ENCODE data around the gene DUOXA1.
A peak's percentile ranks its signal among the peaks of the same experiment; 100 is the strongest.
"Not testable (repeated sequence)": the region's sequence is repeated elsewhere in the genome, so short reads cannot be mapped to it uniquely, and the experiment has no call there.

DUOXA1 gene

DNA sequence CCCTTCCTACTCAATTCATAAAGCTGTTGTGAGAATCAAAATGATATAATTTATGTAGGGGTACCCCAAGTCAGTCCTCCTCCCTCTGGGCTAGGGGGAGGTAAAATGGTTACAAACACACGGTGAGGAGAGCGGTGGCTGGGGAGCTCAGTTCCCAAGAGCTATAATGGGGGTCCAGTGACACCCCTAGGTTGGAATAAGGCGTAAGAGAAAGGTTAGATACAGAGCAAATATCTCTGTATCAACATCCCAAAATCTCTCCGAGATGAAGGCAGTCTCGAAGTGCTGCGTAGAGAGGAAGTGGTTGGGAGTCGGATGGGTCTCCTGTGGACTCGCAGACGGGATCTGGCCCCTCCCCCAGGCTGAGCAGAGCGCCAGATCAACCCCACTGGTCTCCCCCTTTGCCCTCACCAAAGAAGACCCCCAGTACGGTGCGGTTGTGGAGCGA is 17.5 kb downstream of the DUOXA1 start:
- DNase-seq = no peak

DNA sequence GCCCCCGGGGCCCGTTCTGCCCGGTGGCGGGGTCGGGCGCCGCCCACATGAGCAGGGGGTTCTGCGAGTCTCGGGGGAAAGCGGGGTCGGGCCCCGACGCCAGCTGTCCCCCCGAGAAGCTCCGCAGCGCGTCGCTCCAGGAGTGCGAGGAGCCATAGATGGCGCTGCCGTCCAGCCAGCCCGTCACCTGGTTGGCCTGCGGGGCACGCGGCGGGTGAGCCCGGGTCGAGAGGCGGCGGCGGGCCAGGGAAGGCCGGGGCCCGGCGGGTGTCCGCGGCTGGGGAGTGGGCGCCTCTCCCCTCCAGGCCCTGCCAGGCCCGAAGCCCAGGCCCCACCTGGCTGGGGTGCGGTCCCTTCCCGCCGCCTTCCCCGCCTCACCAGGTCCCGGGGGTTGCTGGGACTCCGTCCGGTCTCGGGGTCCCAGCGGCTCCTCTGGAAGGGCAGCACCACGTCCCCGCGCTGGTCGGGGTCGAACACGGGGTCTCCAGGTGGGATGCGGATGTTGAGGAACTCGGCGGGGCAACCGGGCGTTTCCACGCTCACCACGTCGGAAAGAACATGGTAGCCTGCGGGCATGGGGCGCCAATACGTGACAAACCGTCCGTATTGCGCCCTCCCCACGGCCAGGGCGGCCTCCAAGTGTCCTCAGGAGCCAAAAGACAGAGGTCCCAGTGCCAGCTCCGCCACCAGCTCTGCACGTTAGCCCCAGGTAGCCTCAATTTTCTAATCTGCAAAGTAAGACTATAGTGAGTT is 18.1 kb downstream of the DUOXA1 start:
- no peak for DNase-seq

DNA sequence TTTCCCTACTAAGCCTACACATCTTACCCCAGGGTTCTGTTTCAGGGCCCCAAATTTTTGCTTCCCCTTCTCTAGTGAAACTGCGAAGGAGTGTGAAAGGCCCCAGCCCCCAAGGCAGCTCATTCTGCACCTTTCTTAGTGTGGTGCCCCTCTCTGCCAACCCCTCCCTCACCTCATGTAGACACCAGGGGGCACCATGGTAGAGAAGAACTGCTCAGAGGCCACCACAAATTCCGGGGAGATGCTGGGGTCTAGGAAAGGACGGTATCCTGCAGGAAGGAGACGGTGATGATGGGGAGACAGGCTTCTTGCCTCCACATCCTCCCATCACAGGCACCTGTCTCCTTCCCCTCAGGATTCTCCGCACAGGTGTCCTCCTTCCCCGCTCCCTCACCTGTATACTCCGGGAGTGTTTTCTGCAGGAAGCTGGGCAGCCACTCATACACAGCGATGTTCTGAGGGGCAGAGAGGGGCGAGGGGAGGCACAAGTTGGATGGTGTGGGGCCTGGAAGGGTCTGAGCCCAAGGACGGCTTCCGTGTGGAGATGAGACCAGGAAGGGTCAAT is 19.3 kb downstream of the DUOXA1 start:
- DNase-seq = no peak

DNA sequence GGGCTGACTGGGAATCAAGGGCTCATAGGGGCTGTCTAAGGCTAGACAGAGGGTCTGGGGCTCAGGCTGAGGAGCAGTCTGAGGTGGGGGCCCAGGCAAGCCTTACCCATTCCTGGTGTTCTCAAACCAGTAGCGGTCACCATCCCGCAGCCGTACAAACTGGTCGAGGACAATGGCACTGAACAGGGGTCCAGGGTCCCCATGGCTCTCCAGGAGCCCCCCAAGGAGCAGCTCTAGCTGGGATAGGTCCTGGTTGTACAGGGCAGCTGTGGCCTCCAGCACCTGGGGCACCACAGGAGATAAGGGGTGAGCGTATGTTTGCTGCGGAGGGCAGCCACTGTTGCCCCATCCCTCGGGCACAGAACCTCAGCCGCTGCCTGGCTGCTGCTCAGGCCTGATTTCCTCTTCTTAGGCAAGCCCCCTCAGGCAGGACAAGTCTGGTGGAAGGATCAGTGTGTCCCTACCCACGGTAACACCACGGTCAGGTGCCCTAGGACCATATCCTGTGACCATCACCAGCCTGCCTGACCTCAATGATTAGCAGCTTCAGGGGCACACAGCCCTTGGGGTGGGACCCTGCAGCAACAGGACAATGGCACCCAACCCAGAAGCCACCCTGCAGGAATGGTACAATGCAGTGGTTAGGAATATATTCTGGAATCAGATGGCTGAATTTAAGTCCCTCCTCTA is 21.6 kb downstream of the DUOXA1 start:
- DNase-seq = no peak

DNA sequence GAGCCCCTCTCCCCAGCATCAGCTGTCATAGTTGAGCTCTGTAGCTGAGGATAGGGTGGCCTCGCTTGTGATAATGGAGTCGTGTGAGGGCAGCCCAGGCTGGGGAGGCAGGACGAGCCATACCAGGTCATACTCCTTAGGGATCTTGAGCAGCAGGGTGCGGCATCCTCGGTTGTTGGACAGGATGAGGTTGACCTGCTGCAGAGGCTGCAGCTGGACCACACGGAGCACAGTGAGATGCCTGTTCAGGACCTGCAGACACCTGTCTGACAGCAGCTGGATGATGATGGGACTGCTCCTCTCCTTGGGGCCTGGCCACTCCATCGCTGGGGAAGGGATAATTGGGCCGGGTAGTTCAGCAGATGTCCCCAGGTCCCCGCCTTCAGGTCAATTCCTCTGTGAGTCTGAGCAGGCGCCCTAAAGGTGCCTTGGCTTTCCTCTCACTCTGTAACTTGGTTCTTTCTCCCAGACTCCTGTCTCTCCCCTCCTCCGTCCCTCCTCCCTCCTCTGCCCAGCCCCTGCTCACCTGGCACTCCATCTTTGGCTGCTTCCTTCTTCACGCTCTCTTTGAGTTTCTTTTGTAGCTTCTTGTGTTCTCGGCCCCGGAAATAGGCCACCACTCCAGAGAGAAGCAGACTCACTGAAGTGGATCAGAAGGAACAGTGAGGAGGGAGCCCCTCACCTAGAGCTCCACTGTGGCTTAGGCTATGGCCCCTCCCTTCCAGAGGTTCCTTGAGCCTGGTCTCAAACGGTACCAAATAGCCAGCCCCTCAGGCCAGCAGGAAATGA is 23.5 kb downstream of the DUOXA1 start:
- no peak for DNase-seq

DNA sequence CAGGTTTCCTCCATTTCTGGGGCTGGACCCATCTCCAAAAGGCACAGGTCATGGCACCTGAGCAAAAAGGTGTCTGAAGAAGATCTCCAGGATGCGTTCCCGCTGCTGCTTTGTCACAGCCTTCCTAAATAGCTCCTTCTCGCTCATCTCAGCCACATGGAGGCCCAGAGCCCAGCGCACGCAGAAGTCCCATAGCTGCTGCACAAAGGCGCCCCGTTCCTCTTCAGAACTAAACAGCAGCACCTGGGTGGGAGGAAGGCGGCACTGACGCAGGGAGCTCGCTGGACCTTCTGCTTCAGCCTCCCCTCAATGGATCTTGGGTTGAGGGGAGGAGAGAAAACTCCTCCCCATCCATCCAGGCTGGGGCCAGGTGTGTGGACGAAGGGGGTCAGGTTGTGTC is 24.1 kb downstream of the DUOXA1 start:
- DNase-seq = no peak

DNA sequence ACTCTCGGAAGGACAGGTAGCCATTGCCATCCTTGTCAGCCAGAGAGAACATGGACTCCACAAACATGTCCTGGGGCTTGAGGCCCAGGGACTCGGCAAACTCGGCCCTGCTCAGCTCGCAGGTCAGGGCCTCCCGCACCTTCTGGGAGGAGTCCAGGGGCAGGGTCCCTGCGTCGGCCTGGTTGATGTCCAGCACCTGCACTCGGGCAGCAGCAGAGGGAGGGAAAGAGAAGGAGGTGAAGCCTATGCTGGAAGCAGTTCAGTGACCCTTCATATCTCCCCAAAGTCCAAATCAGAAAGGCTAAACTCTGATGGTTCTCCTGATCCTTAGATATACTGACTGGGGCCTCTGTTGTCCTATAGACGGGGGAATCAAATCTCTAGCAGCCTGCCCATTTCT is 25.5 kb downstream of the DUOXA1 start:
- not testable (repeated sequence) for DNase-seq

DNA sequence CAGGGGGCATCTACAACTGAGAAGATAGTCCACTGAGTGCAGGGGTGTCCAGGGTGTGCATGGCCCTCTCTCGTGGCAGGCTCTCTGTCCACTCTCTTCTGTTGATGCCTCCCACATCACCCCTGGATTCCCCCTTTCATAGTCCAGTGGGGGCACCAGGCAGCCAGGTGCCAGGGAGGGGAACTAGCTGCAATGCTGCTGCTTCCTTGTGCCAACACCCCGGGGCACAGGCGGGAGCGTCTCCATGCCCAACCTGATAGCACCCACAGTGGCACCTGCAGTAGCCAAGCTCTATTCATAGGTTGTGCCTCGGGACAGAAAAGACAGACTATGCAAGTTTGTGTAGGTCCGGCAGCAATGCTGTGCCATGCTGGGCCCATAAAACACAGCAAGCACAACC is 27.5 kb downstream of the DUOXA1 start:
- no peak for DNase-seq

DNA sequence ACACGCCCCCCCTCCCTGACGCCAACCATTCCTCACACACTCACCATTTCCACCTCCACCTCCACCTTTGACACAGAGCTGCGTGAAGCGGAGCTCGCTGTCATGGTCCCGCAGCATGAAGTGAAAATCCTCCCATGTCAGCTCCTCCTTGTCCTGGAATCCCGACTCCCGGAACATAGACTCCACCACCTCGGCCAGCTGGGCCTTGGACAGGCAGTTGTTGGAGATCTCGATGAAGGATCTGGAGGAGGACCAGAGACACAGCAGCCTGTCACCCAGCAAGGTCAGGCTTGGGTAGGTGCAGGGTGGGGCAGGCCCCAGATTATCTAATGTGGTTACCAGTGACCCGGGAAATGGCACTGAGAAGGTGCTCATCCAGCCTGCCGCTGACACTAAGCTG is 27.9 kb downstream of the DUOXA1 start:
- DNase-seq = no peak

DNA sequence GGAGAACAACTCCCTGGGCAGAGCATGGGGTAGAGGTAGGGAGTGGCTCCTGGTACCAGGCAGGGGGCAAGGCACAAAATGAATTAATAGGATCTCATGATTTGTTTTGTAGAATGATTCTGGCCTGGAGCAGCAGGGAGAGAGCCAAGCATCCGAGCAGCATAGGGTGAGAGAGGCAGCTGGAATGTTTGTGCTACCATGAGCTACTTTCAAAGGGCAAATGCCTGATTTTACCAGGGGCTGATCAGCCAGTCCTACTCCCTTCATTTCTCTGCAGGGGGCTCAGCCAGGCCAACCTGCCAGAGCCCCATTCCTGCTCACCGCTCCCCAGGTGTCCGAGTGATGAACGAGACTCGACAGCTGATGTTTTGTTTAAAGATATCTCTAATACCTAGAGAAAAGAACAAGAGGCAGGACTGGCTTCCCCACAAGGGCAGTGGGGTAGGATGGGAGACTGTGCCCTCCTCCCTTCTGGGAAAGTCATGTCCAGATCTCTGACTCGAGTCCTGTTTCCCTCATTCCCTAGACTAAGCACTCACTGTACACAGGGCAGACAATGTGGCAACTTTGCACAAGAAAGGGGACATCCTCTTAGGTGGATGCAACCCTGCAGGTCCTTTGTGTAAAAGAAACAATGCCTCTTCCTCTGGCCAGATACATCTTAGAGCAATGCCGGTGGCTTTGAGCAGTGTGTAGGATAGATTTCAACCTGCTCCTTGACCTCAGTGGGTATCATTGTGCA is 28.6 kb downstream of the DUOXA1 start:
- no peak for DNase-seq

DNA sequence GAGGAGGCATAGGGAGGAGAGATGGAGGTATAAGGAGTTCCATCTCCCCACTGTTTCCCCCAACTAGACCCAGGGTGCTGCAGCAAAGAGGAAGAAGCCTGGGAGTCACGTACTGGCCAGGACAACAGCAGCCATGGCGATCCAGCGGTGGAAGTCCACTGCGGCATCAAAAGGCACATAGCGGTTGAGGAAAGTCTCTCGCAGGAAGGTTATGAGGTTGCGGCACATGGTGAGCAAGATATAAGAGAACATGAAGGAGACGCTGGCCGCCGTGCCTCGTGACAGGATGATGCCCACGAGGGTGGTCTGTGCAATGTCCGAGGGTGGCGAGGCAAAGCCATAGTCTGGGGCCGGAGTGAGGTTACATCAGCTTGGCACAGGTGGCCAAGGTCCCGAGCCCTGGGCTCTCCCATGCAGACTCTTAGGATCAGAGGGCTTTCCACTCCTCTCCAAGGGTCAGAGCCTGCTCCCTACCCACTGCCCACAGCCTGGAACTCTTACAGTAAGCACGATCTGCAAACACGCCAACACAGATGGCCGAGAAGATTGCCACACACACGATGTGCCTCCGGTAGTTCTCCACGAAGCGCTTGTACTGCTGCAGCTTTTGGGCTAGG is 30.0 kb downstream of the DUOXA1 start:
- no peak for DNase-seq

DNA sequence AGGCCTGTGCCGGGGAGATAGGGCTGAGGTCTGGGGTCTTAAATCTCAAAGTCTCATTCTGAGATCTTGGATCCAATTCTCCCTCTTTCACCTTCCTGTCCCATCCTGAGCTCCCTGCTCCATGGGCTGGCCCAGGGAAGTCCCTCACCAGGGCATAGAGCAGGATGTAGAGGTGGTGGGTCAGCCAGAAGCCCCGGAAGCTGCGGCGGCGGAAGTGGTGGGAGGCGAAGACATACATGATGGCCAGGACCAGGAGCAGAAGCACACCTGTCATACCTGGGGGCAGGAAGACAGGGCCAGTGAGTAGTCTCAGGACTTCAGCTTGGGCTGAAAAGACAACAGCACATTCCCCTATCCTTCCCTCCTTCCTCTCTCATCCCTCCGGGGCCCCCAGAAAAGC is 32.2 kb downstream of the DUOXA1 start:
- no peak for DNase-seq

DNA sequence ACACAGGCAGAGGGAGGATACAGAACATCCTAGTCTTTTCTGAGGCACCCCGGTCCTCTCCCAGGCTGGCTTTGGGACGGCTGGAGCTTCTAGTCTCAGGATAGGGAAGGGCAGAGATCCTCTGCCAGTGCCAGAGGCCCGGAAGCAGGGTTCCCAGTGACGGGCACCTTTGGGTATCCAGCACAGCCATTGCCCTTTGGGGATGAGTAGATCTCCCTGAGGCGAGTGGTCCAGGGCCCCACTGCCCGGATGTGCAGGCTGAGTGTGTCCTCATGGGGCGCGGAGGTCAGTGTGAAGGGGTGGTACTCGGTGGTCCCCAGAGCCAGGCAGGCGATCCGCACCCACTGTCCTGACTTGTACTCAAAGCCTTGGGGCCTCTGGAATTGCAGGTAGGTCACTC is 34.0 kb downstream of the DUOXA1 start:
- DNase-seq = no peak

DNA sequence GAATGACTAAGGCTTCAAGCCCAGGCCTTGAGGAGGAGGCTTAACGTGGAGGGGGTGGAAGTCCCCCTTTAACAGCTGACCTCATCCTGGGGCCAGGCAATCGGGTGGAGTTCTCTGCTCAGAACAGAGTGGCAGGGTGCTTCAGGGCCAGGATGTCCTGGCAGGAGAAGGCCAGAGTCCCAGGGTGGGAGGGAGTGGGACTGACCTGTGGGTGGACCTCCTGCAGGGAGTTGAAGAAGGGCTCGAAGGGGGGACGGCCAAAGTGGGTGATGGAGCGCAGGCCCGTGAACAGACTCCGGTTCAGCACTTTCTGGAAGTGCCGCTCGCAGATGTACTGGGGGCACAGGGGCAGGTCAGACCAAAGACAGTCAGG is 35.3 kb downstream of the DUOXA1 start:
- DNase-seq = peak; percentile 53

DNA sequence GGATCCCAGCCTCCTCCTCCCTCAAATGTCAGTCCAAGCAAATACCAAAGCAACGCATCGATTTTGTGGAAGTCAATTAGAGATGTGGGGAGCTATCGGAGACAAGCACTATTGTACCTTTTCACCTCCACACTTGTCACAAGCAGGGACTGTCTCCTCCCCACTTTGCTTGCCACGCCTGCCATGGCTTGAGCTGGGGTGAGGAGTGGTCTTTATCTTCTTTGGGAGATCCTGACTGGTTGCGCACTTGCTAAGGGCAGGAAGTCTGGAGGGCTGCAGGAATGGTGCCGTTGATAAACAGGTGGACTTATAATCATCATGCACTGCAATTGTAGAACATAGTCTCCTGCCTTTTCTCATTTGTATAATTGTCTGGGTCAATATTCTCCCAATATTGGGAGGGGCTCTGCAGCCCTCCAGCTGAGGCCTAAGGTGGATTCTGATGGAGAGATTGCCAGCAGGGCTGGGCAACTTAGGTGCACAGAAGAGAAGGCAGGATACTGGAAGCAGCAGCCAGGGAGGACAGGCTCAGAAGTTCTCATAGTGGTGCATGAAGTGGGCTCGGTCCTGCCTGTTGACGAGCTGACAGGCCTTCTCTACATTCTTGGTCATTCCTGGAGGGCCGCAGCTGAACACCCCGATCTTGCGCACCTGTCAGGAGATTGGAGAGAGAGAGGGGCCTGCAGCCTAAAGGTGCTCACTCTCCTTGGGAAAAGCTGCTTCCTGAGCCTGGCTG is 35.9 kb downstream of the DUOXA1 start:
- DNase-seq = no peak

DNA sequence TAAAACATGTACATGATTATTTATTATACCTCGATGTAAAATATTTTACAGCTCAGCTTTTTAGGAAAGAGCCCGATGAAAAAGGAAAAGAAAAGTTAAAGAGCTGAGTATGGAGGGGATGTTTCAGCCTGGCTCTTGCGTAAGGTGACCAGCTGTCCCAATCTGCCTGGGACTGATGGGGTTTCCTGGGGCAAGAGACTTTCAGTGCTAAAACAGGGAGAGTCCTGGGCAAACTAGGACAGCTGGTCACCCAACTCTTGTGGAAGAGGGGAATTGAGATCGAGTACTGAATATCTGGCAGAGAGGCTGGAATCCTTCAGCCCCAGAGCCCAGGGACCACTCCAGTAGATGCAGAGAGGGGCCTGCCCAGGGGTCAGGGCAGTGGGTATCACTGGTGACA is 36.7 kb downstream of the DUOXA1 start:
- no peak for DNase-seq

DNA sequence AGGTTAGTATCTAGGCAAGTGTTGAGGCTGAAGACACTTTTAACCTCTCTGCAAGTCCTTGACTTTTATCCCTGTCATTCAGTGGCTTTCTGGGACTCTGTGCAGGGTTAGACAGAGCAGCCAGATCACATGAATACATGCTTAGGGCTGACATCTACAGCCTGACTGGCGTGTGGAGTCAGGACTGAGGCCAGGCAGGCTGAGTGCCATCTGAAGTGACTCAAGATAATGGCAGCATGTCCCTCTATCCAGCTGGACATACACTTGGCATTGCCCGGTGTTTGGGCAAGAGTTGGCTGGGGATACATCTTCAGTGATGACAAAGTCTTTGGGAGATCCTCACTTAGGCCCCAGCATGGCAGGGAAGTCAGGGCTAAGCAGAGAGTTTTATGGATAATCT is 38.1 kb downstream of the DUOXA1 start:
- no peak for DNase-seq

DNA sequence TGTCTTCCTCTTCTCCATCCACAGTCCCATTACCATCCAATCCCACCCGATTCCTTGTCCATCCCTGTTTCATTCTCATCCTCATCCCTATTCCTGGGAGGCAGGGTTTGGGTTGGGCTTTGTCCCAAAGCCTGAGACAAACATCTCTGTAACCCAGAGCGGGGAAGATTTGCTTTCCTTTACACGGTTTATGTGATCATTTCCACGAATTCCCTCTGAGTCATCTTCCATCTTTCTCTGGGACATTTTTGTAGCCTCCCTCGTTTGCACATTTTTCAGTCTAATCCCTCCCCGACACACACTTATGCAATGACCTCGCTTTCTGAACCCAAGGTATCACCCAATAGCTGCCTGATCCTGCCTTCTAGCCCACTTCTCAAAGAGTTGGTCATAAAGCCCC is 38.5 kb downstream of the DUOXA1 start:
- DNase-seq = no peak

DNA sequence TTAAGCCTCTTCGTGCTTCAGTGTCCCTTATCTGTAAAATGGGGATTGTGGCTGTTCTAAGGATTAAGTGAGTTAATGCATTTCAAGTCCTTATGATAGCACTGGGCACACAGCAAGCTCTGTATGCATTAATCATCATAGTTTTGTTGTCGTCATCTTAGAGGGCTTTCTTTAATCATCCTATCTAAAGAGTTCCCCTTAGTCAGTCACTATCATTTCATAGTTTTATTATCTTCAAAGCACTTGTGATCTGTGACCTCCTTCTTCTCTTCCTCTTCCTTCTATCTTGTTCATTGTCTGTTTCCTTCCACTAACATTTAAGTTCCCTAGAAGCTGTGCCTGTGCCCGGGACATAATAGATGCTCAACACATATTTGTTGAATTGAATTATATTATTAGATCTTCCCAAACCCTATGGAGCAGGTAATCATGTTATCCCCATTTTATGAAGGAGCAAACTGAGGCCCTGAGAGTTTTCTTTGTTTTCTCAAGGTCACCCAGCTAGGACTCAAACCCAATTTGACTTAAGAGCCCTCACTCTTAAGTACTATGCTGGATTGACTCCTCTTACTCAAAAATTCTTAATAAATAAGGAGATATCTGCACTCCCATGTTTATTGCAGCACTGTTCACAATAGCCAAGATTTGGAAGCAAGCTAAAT is 39.8 kb downstream of the DUOXA1 start:
- no peak for DNase-seq

DNA sequence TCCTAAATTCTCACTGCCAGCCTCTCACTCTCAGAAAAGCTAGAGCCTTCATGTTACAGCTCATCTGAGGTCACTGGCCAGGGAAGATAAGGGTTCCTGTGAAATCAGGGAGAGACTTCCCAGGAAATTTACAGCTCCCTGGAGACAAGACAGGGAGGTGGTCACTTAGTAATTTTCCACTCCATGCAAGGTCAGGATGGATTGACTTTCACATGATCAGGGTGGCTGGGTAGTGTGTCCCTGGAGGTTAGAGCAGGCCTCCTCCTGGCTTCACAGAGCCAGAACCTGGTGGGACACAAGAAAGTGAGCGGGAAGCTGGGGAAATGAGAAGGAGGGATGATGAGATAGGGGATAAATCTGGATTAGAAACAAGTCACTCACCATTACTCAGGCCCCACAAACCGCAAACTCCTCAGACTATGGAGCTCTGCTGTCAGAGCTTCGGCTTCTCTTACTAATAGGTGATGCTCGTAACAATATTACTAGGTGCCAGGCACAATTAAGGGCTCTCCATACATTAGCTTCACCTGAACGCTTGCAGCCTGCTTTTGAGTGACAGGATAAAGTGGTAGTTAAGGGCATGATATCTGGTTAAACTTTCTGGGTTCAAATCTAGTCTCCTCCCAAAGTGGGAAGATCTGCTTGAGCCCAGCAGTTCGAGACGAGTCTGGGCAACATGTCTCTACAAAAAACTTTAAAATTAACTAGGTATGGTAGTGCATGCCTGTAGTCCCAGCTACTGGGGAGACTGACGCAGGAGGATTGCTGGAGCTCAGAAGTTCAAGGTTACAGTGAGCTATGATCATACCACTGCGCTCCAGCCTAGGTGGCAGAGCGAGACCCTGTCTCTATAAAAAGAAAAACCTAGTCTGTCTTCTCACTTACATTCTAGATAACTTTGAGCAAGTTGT is 40.6 kb downstream of the DUOXA1 start:
- peak; percentile 70 for DNase-seq
